Daoy (cell line): ENCODE results near the gene NUP107. TPM values are rescaled to one million over a fixed set of nuclear protein-coding genes. Genes with fewer than 3 reads are reported as not detected.

Experiments used
- DNase-seq: peaks from one replicate; pipeline ENCODE4 v3.0.0-alpha.2; 2015; ENCODE audit warnings: low read depth
- total RNA-seq: library from RNA; depleted of rRNA; stranded (reverse); fragments of >200 nt; shearing (Covaris generic); gene quantifications from 2 replicates; pipeline ENCODE4 v1.2.3, GENCODE V29; 2014

NUP107 gene
- total RNA-seq, 1 experiment from 2014 or later = 168 TPM

- DNase-seq = no peak
These were observed 86.8 kb downstream of the NUP107 start for GRCh38 chr12:68773582-68773981.

- no peak for DNase-seq
These were observed 88.4 kb downstream of the NUP107 start for GRCh38 chr12:68775121-68775630.

- no peak for DNase-seq
These were observed 90.3 kb downstream of the NUP107 start for GRCh38 chr12:68776976-68777610.

DNA sequence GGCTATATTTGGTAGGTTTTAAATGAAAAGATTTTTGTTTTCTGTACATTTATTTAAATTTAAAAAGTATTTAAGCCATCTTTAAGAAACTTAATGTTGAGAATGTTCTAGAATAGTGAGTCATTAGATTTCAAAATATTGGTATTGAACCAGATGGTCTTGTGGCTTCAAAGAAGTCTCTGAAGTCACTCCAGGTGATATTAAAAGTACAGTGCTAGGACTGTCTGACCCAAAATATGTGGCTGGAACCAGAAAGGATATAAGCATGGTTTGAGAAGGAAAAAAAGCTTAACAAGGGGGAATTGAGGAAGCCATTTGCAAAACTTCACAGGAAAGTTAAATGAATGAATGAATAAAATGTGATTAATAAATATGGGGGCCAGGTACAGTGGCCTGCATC, 92.5 kb downstream of the NUP107 start:
- no peak for DNase-seq

DNA sequence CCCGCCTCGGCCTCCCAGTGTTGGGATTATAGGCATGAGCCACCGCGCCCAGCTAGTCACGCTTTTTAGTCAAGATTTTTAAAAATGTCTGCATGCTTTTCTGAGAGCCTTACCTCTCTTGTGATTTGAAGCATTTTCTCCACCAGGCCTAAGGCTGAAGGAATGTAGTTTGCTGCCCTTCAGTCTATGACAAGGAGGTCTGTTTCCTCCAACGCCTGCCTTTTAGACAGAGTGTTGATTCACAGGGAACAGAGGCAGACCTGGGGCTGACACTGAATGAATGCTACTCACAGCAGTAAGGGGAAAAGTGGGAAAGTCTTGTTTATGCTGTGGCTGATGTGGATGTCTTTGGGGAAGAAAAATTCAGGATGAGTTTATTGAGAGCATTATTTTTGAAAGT, 94.0 kb downstream of the NUP107 start:
- DNase-seq = no peak

DNA sequence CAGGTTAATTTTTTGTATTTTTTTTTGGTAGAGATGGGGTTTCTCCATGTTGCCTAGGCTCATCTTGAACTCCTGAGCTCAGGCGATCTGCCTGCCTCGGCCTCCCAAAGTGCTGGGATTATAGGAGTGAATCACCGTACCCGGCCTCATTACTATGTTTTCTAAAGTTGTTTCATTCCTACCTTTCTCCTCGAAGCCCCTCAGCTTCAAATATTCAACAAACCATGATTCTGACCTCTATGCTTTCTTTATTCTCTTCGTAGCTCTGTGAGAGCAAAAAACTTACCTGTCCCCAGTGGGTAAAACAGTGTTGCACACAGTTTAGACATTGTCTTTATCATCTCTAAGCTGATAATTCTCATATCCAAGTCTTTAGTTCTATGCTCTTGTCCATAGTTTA, 95.0 kb downstream of the NUP107 start:
- DNase-seq = no peak

DNA sequence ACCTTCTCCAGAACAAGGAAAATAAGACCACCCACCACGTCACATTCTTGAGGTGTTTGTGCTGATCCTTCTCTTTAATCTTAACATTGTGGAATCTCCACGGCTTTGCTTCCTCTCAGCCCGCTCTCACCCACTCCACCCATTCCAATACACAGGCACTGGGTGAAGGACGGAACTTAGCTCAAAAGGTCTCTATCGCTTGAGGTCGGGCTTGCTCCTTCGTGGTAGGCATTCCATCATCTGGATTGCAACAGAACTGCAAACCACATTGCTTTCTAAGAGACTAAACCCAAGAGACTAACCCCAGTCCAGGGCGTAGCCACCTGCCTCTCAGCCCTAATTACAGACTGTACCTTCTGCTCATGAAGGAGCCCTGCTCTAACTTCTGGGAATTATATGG, 97.2 kb downstream of the NUP107 start:
- DNase-seq = no peak

DNA sequence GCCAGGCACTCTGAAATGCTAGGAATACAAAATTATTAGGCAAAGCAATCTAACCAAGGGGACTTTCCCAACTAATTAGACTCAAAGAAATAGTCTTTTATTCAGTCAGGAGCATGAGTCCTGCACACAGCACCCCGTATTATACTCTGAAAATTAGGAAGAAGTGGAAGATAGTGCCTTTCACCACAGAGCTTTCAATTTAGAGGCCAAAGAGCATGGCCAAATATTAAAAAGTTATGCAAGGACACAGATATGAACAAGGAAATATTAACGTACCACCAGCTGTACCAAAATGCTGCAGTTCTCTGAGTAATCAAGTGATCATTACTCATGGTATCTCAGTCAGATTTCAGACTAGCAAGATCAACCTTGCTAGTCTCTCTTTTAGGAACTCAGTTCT, 98.6 kb downstream of the NUP107 start:
- no peak for DNase-seq

DNA sequence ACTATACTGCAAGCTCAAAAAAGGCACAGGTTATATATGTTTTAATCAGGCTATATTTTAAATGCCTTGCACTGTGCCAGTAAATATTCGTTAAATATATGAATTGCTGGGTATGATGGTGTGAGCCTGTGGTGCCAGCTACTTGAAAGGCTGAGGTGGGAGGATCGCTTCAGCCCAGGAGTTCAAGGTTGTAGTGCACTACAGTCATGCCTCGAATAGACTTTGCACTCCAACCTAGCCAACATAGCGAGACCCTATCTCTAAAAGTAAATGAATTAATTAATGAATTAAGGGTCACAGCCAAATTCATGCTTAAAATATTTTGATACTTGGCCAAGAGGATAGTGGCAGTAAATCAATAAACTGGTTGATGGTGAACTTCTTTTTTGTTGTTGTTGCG, 99.0 kb downstream of the NUP107 start:
- DNase-seq = no peak

GRCh38 chr12:68786929-68787328, 100.2 kb downstream of the NUP107 start:
- no peak for DNase-seq

- DNase-seq = no peak
These were observed 101.9 kb downstream of the NUP107 start for GRCh38 chr12:68788554-68789143.

DNA sequence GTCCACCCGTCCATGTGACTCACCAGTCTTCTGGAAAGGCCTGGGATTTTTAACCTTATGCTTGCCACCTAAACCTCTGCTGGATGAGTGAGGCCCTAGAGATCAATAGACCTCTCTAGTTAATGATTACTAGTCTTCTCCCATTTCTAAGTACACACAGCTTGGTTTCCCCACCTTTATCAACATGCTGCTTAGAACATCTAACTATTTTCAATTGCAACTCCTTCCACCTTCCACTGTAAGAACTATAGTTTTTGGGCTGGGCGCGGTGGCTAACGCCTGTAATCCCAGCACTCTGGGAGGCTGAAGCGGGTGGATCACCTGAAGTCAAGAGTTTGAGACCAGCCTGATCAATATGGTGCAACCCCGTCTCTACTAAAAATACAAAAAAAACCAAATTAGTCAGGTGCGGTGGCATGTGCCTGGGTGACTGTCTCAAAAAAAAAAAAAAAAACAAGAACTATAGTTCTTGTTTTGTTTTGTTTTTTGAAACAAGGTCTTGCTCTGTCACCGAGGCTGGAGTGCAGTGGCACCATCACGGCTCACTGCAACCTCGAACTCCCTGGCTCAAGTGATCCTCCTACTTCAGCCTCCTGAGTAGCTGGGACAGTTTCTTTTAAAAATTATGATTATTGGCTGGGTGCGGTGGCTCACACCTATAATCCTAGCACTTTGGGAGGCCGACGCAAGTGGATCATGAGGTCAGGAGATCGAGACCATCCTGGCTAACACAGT, 102.5 kb downstream of the NUP107 start:
- DNase-seq = no peak

DNA sequence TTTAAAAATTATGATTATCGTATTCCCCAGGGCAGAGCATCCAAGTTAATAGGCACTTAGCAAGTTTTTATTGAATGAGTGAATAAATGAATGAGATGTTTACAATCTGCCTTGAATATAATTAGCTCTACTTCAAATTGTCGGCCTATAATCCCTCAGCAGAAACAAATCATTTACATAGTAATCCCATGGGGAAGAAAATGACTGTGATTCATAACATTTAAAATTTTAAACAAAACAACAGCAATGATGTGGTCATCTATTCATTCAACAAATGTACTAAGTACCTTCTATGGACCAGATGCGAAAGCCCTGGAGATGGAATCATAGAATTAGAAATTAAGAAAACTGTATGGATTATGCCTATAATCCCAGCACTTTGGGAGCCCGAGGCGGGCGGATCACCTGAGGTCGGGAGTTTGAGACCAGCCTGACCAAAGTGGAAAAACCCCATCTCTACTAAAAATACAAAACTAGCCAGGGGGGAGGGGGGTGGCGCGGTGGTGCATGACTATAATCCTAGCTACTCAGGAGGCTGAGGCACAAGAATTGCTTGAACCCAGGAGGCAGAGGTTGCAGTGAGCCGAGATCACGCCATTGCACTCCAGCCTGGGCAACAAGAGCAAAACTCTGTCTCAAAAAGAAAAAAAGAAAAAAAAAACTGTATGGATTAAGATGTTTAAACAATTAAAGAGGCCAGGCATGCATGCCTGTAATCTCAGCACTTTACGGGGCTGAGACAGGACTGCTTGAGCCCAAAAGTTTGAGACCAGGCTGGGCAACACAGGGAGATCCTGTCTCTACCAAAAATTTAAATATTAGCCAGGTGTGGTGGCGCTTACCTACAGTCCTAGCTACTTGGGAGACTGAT, 103.5 kb downstream of the NUP107 start:
- DNase-seq = no peak

DNA sequence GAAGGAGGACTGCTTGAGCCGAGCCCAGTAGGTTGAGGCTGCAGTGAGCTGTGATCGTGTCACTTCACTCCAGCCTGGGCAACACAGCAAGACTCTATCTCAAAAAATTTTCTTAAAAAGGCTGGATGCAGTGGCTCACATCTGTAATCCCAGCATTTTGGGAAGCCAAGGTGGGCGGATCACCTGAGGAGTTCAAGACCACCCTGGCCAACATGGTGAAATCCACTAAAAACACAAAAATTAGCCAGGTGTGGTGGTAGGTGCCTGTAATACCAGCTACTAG, 104.1 kb downstream of the NUP107 start:
- DNase-seq = no peak

DNA sequence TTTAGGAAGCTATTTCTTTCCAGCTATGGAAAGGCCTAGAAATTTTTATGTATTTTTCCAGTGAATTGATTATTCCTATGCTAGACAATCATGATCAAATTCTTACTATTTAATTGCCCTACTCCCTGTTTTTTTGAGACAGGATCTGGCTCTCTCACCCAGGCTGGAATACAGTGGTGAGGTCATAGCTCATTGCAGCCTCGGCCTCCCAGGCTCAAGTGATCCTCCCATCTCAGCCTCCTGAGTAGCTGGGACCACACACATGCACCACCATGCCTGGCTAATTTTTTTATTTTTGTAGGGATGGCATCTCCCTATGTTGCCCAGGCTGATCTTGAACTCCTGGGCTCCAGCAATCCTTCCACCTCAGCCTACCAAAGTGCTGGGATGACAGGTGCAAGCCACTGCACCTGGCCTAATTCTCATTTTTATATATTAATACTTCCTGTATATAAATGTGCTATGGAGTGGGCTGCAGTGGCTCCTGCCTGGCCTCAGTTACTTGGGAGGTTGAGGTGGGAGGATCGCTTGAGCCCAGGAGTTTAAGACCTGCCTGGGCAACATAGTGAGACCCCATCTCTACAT, 105.2 kb downstream of the NUP107 start:
- DNase-seq = no peak

GRCh38 chr12:68792952-68793351, 106.2 kb downstream of the NUP107 start:
- DNase-seq = peak; percentile 56

DNA sequence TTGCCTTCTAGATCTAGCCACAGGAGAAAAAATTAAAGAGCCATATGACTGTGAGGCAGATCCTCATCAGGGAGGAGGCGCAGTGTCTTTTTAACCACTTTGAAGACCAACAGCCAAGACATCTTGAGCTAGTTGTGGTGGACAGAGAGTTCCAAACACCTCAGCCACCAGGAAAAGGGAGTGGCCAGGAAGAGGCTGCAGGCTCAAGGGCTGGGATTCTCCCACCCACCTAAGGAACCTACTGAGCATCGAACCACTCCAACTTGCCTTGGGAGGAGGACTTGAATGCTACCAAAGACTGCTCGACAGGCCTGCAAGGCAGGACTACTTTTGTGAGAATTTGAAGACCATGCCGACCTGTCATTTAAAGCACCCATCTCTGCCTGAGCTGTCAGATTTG, 106.7 kb downstream of the NUP107 start:
- DNase-seq = no peak

DNA sequence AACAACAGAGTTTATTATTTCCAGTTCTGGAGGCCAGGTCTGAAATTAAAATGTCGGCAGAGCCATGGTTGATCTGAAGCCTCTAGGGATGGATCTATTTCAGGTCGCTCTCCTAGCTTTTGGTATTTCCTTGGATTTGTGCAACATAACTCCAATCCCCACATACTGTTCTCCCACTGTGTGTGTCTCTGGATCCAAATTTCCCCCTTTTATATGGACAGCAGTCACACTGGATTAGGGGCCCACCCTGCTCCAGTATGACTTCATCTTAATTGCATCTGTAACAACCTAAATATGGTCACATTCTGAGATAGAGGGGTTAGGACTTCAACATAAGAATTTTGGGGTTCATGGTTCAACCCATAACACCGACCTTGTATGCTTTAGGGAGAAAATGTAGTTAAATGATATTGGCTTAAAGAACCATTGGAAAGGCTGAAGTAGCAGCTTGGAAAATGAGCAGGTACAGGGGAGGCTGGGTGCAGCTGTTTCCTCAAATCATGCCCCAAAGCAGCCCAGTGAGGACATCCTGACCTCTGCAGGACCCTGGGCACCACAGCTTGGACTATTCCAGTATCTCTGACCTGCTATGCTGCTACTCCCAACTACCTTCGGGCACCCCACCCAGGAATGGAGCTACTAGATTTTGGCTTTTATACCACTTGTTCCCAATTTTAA, 107.3 kb downstream of the NUP107 start:
- DNase-seq = no peak

DNA sequence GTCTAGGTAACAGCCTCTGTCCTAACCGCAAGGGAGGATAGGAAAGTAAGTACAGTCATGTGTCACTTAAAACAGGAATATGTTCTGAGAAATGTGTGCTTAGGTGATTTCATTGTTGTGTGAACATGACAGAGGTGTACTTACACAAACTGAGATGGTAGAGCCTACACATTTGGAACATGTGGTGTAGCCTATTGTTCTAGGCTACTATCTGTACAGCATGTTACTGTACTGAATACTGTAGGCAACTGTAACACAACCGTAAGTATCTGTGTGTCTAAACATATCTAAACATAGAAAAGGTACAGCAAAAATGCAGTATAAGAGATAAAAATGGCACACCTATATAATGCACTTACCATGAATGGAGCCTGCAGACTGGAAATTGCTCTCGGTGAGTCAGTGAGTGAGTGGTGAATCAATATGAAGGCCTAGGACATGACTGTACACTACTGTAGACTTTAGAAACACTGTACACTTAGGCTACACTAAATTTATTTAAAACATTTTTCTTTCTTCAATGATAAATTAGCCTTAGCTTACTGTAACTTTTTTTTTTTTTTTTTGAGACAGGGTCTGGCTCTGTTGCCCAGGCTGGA, 108.0 kb downstream of the NUP107 start:
- peak; percentile 56 for DNase-seq
